Stimulated activated CD4-positive, alpha-beta T cell treated with anti-CD3 and anti-CD28 coated beads, Interleukin-15, amount 100 ng/mL, for 48 hours (primary cell): ENCODE data around the gene KRT85.
A peak's percentile ranks its signal among the peaks of the same experiment; 100 is the strongest.
"Not testable (repeated sequence)": the region's sequence is repeated elsewhere in the genome, so short reads cannot be mapped to it uniquely, and the experiment has no call there.

ENCODE experiments used
- DNase-seq, 2 donors: peaks; one replicate each; pipeline ENCODE4 v3.0.0-alpha.2; 2020; ENCODE audit warnings: low read depth in 2 of 2

KRT85 gene

DNA sequence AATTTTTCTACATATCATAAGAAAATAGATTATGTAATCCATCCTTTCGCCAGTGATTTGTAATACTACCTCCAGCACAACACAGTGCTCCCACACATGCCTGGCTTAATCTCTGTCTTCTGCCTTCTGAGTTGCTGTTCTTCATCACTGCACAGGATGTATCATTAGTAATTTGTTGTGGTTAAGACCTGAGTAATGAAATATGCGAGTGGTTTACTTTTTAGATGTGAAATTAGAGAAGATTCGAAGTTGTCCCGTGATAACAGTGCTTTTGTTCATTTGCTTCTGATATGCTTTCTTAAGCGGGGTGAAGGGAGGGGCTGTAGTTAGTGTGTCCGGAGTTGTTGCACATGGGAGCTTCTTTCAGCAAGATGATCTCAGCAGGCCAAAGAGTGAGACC, 18.1 kb downstream of the KRT85 start:
- DNase-seq = no peak

DNA sequence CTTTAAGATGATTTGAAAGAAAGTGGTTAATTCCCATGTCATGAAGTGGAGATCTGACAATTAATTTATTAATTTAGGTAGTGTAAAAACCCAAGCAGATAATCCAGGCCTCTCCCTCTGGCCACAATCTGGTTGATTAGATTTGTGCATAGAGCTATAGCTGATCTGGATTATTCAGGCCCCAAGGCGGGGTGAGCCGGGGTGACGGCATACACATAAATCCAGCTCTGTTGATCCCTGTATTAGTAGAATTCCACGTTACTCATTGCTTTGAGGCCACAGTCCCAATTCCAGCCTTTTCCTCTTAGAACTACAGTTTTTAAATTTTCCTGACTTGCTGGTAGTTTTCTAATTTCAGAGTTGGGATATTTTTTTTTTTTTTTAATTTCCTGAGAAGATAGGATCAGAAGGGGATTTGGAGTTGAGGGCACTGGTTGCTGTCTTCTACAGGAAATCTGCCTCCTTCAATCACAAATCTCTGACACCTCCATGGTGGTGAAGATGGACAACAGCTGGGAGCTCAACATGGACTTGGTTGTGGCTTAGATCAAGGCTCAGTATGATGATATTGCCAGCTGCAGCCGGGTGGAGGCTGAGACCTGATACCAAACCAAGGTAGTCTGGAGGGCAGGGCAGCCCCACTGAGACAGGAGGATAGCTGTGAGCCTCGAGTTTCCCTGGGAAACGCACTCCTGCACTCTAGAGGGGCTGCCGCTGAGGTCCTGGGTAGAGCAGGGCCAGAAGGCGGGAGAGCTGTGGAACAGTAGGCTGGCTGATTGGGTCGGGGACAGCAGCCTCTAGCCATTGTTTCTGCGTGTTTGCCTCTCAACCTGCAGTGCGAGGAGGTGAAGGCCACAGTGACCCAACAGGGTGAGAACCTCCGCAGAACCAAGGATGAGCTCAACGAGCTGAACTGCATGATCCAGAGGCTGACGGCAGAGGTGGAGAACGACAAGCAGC, 19.4 kb downstream of the KRT85 start:
- no peak for DNase-seq

DNA sequence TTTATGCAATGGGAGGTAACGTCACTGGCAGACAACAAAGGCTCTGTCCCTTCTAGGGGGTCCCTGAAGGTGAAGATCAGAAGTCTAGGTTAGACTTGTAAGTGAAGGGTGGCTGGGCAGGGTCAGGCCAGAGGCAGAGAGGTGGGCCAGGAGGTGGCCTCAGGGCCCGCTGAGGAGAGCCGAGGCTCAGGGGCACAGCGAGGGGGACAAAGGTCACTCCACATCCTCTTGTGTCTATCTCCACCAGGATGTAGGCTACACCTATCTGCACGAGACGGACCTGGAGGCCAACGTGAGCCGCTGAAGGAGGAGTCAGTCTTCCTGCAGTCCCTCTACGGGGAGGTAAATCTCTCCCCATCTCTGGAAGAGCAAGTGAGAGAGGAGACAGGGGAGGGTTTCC, 20.3 kb downstream of the KRT85 start:
- no peak for DNase-seq

- no peak for DNase-seq
These were observed 20.7 kb downstream of the KRT85 start for GRCh38 chr12:52346593-52346992.

GRCh38 chr12:52345041-52345440, 22.2 kb downstream of the KRT85 start:
- not testable (repeated sequence) for DNase-seq

DNA sequence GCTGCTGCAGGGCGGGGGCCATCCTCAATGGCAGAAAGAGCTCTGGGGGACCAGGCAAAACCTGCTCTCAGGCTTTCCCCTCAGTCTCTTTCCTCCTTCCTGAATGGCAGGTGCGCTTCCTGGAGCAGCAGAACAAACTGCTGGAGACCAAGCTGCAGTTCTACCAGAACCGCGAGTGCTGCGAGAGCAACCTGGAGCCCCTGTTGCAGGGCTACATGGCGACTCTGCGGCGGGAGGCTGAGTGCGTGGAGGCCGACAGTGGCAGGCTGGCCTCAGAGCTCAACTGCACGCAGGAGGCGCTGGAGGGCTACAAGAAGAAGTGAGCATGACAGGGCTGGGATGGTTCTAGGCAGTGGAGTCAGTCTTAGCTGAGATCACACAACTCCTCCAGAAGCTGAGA, 23.2 kb downstream of the KRT85 start:
- DNase-seq = no peak

GRCh38 chr12:52343550-52343949, 23.7 kb downstream of the KRT85 start:
- no peak for DNase-seq

GRCh38 chr12:52342781-52343490, 24.3 kb downstream of the KRT85 start:
- no peak for DNase-seq

- no peak for DNase-seq
These were observed 26.2 kb downstream of the KRT85 start for GRCh38 chr12:52341066-52341580.

GRCh38 chr12:52338241-52338960, 28.9 kb downstream of the KRT85 start:
- no peak for DNase-seq

GRCh38 chr12:52337054-52337453, 30.2 kb downstream of the KRT85 start:
- DNase-seq = no peak

- DNase-seq = no peak
These were observed 30.6 kb downstream of the KRT85 start for GRCh38 chr12:52336641-52337040.

DNA sequence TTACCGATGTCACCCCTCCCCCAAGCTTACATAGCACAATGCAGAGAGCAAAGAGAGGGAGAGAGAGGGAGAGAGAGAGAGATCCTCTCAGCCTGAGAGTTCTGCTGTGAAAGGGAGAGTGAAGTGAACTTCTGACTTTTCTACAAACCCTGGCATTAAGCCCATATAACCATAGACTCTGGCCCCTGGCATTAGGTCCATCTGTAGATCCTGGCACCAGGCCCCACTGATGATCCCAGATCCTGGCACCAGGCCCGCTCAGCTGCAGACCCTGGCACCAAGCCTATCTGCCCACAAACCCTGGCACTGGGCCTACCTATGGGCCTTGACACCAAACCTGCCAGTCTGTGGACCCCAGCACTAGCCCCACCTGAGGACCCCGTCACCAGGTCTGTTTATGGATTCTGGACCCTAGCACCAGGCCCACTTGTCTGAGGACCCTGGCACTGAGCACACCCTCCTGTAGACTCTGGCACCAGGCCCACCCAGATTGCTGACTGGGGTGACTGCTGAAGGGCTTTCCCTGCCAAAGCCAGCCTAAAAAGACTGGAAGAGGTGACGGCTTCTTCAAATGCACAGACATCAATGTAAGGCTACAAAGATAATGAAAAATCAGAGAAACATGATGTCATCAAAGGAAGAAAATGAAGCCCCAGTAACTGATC, 31.6 kb downstream of the KRT85 start:
- DNase-seq = no peak

DNA sequence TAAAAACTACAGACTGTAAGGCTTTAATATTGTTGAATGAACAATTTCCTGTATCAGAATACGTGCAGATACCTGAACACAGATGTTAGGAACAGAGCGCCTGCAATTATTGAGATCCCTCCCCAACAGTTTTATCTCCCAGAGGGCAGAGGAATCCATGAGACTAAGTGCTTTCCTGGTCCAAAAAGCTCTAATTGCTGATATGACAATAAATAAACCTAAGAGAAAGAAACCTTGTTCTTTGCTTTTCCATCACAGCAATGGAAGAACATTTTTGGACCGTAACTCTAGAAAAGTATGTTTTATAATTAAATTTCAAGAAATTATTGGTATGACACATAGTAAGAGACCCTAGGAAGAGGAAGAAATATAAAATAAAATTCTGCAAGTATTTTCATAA, 33.1 kb downstream of the KRT85 start:
- DNase-seq = no peak

- no peak for DNase-seq
These were observed 34.0 kb downstream of the KRT85 start for GRCh38 chr12:52333321-52333720.

DNA sequence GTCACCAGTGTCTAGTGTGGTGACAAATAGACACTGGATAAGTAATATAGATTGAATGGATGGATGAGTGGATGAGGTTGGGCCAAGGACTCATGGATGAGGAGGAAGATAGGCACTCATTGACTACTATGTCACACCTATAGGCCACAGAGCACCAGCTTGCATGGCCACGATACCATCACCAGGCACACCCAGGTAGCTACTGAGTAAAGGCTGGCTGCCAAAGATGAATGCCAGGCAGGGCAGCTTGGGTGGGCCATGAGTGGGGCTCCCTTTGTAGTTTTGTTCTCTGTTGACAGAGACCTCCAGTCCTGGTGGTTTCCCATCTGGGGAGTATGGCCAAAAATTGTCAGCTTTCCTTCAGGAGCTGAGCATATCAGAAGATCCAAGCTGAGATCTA, 34.9 kb downstream of the KRT85 start:
- no peak for DNase-seq

- no peak for DNase-seq
These were observed 35.4 kb downstream of the KRT85 start for GRCh38 chr12:52331833-52332232.

- DNase-seq = no peak
These were observed 36.2 kb downstream of the KRT85 start for GRCh38 chr12:52331039-52331438.

DNA sequence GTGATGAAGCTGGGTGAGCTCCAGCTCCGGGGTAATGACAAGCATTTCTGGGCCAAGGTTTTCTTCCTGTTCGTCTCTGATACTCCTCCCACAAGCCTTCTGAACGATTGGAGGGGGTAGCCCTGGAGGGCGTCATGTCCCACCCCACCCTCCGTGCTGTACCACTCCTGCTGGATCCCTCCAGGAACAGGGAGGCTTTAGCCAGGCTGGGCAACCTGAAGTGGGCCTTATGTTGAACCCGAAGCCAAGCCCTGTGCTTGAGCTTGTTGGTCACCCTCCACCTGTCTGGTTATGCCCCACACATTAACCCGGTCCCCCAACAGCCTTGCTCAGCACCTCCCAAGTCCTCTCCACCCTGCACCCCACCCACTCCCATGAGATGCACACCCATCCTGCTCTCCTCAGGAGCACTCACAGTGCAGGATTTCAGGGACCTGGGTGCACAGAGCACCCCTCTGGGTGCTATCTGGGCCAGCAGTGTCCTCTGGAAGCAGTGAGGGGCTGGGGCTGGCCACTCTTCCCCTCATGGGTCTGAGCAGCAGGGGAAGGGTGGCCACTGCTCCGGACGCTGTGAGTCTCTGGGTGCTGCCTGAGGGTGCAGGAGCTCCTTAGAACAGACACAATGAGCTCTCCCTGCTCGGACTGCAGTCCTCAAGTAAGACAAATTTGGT, 39.3 kb downstream of the KRT85 start:
- DNase-seq = no peak

- DNase-seq = peak; percentile 66 to 71
These were observed 40.0 kb downstream of the KRT85 start for GRCh38 chr12:52327052-52327829.
